ENCODE data around the gene SLCO2A1.

The SLCO2A1 gene

DNA sequence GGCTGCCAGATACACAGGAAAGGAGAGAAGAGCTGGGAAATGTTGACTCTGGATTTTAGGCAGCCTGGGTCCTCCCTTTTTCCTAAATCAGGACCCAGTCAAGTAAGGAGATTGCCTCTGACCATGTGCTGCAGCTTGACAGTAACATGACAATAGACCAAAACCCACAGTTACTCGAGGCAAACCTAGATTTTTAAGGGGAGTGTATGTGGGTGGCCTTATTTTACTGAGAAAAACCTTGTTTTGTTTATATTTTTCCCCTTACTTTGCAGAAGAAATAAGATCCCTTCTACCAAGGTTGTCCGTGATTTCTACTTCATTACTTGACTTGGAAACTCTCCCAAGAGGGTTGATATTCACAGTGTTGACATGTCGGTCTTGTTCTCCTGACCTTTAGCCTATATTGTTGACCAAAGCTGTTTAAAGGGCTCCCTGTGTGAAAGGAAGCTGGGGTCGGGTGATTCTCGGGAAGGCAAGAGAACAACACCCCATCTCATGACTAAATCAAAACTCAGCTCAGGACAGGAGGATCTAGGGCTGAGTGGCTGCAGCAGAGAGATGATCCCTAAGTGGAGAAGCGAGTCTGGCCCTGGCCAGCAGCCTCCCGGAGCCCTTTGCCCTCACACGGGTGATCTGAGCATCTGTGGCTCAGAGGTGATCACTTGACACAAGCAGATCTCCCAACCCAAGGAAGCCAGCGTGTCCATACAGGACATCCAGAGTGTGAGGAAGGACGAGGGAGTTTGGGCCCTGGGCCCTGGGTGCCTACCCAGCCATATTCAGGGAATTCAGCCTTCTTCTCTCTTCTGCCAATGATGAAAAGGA, 31.0 kb upstream of the SLCO2A1 start:
- DNase-seq (ENCODE audit: low spot score) = no peak

DNA sequence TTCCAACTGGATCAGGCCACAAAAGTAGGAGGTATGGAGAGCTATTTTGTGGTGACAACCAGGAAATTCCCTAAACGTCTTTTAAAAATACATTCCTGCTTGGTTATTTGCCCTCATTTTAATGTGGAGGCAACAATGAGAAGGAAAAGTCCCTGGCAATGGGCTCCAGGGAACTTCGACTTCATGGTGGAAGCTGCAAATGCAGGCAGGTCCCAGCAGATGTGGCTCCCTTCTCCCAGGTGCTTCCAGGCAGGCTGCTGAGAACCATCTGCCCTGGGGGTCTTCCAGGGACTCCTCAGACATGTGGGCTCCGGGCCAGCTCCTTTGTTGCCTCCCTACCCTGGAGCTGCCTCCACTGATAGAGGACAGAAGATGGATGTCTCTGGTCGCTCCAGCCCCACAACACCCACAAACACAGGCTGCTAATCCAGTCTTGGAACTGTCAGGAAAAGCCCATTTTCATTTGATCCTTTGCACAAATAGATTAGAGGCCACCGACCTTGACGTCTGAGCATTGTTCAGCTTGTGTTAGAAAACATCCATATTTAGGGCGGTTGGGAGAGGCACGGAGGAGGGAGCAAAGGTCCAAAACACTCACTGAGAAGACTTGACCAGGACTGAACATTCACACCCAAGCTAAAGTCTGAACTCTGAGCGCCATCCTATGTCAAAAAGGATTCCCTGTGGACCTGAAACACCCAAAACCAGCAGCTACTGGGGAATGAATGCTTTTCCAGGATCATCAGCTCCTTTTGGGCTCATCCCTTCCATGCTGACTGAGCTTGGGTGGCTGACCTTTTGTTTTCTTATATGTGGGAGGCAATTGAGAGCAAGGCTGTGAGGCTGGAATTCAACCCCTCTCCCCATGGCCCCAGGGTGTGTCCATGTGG, 30.2 kb upstream of the SLCO2A1 start:
- peak; percentile 22 for DNase-seq (ENCODE audit: low spot score)

DNA sequence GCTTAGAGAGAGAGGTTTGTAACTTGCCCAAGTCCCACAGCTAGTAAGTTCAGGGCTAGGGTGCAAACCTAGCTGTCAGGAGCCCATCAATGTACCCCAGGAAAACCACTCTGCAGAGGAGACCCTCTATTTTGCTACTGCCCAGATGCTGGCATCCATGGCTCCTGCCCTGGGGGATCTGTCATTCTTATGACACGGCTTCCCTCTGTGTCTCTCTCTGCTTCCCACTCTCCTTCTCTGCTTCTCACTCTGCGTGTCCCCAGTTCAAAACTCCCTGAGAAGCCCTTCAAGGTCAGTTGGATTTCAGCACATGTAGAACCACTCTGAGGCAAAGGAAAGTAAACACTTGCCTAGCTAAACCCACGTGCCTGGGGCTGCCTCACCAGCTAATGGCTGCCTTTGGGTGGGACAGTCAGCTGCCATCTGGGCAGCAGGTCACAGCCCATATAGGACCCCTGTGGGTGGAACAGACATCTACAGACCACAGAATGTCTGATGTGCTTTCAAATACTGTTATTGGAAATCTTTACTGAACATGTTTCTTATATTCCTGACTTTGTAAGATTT, 29.4 kb upstream of the SLCO2A1 start:
- DNase-seq (ENCODE audit: low spot score) = no peak

DNA sequence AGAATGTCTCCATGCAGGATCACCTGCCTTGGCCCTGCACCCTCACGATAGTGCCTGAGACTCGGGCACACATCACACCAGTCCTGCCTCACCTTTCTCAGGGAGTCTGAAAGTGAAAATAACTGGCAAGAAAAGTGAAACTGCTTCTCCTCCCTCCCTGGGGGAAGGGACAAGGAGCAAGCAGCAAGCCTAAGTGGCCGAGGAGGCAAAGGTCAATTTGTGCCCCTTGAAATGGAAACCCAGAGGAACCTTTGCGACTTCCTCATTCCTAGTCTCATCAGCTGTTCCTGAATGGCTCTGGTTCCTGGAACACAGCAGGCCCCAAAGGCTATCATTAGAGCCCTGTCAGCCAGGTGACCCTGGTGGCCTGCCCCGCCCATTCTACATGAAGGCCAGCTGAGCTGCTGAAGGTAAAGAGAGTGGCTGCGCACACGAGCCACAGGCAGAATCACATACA, 28.0 kb upstream of the SLCO2A1 start:
- no peak for DNase-seq (ENCODE audit: low spot score)

DNA sequence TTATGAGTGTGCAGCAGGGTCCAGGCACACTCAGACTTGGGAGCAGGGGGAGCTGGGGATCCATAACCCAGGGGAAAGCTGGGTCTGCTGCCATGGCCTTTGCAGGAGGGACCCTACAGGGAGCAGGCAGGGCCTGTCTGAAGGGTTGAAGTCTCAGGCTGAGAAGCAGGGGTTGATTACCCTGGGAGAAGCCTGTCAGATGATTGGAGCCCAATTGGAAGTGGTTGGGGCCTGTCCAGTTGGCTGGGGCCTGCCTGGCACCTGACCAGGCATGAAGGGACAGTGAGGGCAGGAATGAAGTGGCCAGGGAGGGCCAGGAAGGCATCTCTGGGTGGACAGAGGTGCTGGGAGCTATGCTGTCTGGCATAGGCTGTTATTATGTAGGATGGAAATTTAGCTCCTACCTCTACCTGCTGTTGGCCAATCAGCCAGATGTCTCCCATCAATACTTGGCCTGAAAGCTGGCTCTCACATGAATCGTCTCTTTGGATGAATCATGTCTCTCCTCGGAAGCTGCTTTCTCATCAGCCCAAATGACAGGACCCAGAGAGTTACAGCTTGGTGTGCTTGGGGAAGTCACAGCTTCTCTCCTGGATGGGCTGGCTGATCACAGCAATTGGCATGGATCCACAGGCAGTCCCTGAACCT, 27.4 kb upstream of the SLCO2A1 start:
- peak; percentile 60 for DNase-seq (ENCODE audit: low spot score)

DNA sequence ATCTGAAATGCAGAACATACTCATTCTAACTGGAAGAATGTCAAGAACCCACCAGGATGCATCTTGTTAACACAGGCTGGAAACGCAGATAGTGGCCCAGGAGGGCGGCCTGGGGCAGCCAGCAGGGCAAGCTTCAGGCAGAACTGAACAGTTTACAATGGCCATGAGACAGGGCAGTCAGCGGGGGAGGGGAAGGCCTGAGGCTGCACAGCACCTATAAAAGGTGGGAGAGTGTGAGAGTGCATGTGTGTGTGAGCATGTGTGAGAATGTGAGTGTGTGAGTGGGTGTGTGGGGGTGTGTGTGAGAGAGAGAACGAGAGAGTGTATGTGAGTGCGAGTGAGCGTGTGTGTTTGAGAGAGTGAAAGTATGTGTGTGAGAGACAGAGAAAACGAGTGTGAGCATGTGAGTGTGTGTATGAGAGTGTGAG, 26.8 kb upstream of the SLCO2A1 start:
- no peak for DNase-seq (ENCODE audit: low spot score)

DNA sequence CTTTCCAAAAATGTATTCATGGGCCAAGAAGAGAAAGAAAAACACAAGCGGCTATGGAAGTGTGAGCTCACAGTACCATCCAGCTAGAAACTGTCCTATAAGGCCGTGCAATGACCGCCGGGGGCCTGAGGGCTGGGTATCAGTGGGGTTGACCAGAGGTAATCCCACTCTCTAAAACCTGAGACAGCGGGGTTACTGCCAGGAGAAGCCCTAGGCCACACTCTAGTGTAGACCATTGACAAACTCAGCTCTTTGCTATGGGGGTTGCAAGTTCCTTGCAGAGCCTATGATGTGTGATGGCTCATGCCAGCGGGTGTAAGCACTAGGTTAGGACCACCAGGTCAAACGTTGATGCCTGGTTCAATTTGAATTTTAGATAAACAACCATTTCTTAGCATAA, 25.9 kb upstream of the SLCO2A1 start:
- no peak for DNase-seq (ENCODE audit: low spot score)

DNA sequence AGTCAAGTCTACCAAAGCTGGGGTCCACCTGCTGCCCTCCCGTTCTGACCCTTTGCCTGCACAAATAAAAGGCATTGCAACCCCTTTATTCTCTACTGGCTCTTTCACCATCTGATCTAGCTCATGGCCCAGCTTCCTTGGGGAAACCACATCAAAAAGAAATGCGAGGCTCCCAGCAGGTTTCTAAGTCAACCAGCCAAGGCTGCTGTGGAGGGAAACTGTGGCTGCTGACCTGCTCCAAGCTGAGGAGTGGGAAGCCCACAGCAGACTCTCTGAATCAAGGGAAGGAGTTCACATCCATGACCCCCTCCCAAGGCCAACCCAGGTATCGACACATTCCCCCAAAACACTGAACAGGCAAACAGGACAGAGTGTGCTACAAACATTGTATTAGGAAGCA, 25.2 kb upstream of the SLCO2A1 start:
- DNase-seq (ENCODE audit: low spot score) = no peak

DNA sequence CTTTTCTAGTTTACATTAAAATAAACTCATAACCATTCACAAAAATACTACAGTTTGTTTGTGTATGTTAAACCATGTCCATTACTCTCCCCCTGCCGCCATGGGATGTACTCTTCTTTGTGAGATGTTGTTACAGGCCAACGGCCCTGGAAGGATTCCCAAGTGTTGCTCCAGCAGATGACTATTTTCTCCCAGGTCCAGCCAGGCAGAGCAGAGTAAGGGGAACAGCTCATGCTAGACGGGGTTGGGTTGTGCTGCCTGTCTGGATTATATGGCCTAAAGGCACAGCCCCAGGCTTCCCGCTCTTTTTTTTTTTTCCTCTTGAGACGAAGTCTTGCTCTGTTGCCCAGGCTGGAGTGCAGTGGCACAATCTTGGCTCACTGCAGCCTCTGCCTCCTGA, 24.5 kb upstream of the SLCO2A1 start:
- no peak for DNase-seq (ENCODE audit: low spot score)

DNA sequence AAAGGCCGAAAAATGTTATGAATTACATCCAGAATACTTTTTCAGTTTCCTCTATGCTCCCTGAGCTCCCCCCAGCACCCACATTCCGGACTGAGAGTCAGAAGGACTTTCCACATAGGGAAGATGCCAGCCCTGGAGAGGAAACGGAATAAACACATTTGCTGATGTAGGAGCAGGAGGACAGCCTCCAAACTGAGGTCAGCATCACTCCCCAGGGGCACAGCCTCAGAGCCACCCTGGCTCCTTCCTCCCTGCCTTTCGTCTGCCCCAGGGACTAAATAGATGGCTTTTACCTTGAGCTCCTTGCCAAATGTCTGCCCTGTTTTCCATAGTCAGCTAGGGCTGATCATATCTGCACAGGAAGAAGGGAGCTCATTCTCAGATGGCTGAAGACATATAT, 22.6 kb upstream of the SLCO2A1 start:
- DNase-seq (ENCODE audit: low spot score) = no peak

DNA sequence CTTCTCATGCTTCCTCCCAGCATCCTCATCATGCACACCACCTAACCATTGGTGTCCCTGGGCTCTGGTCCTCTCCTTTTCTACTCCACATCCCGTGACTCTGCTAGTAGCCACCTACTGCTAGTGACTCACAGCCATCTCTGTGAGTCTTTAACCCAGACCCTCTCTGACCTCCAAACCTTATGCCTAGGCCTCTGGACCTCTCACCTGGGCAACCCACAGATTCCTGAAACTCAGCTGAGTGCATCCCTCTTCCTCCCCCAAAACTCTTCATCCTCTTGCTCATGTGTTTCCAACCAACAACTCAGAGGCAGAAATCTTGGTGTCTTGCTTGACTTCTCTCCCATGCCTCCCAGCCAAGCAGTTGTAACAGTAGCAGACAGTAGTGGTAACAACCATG, 20.0 kb upstream of the SLCO2A1 start:
- DNase-seq (ENCODE audit: low spot score) = no peak

DNA sequence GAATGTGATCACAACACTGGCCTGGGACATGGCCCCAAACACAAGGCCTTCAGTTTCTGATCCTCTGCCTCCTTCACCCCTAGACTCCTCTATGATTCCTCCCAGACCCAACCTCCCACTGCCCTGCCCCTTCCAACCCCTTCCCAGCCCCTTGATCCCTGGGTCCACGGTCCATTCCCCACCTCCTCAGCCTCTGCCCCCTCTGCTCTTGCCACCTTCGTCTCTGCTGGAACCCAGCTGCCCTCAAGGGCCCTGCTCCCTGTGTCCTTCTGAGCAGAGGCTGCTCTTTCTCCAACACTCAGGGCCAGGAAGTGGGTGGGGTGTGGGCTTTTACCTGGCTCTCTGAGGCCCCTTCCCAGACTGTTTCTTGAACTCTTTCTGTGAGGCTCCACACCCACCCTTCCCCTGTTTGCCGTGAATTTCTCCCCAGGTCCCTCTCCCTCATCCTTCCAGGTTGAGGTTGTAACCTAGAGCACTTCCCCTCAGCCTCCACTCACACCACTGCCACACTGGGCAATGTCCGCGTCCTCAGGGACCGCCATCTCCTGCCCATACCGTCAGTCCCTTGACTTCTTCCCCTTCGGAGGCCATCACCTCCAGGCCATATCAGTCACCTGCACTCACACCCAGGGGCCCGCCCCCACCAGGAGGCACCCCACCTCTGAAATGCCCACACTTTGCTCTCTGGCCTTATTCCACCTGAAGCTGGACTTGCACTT, 18.7 kb upstream of the SLCO2A1 start:
- DNase-seq (ENCODE audit: low spot score) = no peak

DNA sequence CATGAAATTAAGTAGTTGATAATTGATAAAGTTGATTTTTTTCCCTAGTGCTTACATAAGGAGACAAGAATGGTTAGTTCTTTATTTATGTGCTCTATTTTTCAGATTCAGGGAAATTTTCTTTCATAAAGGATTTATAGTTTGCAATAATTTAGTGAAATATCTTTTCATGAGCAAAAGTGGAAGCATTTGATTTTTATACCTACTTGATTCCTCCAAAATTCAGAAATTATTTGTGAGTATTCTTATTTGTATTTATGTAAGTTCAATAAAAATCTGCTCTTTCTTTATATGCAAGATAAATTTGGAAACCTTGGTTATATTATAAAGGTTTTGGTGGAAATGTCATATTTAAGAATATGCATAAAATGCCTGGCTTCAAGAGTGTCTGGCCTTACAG, 14.7 kb upstream of the SLCO2A1 start:
- no peak for DNase-seq (ENCODE audit: low spot score)

DNA sequence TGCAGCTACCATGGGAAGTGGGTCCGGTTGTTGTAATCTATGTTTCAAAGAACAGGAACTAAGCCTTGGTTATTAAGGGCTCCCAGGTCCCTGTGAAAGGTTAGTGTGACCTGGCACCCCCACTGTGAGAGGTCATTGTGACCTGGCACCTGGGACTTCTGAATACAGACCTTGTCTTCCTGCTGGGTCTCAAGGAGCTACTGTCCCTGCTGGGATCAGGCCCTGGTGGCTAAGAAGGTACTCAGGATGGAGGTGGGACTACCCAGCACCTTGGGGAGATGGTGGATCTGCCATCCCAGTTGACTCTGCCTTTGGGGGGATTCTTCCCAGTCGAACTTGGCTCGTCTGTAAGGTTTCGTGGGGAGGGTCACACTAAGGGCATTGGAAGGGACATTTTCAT, 10.3 kb upstream of the SLCO2A1 start:
- no peak for DNase-seq (ENCODE audit: low spot score)

DNA sequence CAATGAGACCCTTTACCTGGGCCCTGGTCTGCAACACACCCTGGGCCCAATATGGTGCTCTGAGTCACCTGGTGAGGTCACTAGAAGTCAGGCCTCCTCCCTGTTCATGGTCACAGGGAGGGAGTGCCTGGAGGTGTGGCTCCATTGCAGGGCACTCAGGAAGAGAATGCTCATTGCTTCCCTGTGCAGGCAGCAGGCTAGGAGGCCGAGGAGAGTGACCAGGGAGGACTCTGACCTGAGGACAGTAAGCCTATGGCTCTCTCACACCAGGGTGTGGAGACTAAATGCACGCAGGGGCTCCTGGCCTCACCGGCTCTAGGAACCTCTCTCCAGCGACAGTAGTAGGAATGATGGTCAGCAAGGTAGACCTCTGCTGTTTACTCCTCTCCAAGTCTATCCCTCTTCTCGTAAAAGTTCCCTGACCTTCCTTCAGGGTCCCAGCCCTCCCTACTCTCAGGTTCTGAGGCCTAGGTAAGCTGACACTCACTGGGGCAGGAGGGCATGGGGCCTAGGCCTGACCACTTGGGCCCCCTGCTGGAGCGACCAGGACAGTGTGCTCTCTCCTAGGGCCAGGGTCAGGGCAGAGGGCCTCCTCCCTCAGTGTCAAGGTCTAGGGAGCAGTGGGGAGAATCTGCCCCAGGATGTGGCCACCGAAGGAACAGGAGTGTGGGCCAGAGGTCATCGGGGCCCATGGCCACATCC, 9.6 kb upstream of the SLCO2A1 start:
- no peak for DNase-seq (ENCODE audit: low spot score)

DNA sequence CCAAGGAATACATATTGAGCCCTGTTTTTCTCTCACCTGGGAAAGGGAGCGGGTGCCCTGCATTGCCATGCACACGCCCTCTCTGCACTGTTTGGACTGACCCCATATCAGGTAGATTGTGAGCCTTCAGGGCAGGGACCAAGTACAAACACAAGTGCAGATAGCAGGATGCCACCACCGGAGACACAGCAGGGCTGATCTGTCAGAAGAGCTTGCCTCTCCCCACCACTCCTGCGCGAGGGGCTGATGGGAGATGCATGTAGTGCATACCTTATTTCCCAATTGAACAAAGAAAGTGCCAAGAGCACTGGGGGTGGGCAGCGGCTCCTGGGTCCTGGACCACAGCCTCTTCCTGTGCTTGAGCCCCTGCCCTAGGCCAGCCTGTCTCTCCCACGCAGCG, 9.0 kb upstream of the SLCO2A1 start:
- DNase-seq (ENCODE audit: low spot score) = no peak

DNA sequence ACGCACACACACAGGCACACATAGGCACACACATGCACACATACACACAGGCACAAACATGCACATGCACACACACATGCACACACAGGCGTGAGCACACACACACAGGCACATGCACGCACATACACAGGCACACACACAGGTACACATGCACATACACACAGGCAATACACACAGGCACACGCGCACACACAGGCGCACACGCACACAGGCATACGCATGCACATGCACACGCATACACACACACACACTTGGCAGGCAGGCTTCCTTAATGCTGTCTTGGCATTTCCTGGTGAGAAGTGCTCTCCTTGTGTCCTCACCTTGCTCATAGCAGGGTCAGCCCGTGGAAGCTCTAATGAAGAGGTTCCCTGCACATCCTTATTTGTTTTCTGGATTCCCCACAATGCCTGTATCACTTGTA, 8.4 kb upstream of the SLCO2A1 start:
- no peak for DNase-seq (ENCODE audit: low spot score)

DNA sequence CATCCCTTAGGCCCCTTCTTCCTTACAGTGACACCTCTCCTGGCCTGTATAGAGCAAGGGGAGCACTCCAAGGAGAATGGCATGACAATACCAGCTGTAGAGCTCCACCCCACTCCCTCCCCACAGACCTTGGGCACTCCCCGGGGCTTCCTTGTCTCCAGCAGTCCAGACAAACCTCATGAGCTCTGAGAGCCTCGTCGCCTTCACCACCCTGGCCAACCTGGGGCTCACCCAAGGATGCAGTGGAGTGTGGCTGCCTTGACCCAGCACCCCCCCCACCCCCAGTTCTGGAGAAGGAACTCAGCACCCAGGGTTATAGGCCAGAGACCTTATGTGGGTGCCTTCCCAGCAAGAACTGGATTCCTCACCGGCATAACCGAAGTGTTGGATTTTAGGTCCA, 7.4 kb upstream of the SLCO2A1 start:
- no peak for DNase-seq (ENCODE audit: low spot score)

DNA sequence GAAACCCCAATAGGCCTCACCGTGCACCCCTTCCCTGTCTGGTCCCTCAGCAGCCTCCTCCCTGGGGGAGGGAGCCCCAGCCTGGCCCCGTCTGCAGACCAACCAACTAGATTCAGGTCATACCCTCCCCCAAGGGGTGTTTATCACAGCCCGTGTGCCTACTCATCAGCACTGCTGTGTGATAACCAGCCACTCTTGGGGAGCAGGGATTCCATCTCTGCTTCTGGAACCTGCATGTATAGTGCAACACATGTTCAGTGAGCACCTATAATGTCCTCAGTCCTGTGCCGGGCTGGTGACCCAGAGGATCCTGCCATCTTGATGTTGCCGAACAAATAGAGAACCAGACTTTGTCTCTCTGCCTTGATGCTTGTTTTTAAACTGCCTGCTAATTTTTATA, 6.6 kb upstream of the SLCO2A1 start:
- no peak for DNase-seq (ENCODE audit: low spot score)

DNA sequence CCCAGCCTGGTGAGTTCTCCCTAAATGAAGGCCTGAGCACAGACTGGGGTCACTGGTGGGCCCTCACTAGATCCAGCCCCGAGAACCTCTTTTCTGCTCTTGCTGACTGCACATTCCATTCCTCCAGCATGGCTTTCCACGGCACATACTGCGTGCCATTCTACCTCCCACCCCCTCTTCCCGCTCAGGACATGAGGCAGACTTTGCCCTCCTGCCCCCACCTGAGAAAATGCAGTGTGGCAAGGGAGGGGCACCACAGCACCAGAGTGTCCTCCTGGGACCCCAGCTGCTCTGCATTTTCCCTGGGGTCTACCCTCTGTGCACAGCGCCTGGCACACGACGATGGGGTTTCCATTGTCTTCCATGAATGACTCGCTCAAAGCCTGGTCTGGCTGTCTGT, 6.1 kb upstream of the SLCO2A1 start:
- no peak for DNase-seq (ENCODE audit: low spot score)

Measured in AG08395 (cell line).